Measurements from ENCODE around the gene ITSN1. TPM values are rescaled to one million over a fixed set of nuclear protein-coding genes. Genes with fewer than 3 reads are reported as not detected.

The ITSN1 gene
- total and polyA plus RNA-seq, 4 donors = 58.8 to 73.7 (median 63.4) TPM

DNA sequence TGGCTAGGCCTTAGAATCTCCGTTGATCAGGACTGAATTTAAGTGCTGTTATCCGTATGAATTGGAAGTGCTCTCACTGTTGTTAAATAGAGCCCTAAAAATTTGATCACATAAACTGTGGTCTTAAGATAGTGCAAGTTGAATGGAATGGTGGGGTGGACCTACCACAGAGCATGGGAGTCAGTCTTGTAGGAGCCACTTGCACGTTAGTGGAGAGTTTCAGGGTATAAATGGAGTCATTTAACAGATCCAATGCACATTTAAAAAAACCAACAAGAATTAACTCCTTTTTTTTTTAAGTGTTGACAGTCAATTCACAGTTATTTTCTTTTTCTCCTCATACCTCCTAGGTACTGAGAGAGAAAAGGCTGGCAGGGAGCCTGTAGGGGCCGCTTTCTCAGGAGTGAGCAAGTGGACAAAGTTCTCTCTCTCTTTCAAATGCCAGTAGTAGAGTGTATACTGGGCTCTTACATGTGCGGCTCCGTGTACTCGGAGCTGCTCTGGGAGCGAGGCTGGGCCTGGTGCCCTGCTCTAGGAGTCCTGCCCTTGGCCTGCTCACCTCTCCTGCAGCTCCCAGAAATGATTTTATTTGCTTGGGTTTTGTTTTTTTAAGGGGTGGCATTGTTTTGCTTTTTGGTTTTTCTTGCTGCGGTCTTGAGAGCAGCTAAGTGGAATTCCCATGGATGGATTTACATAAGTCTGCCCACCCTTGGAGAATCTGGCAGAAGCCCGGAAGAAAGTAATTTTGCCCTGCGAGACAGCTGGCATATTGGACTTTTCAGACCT is 182.0 kb downstream of the ITSN1 start:
- peak in 2 of 6 donors; percentile 62 to 69 for DNase-seq (ENCODE audit: low read depth in 4 of 6, low spot score in 6 of 6)
- Histone ChIP-seq H3K36me3 (ENCODE audit: control insufficient read depth, insufficient read depth, low read length) (peaks cover 11% of the 10 kb centered on the region), H3K27ac (ENCODE audit: low read depth, low read length) (peak overlapping the region; percentile 81), H3K4me1 (ENCODE audit: control insufficient read depth, insufficient read depth, low read length) (peaks cover 25% of the 10 kb centered on the region), H3K27me3 (ENCODE audit: control insufficient read depth, insufficient read depth, low read length) (no peaks in the 10 kb centered on the region), H3K4me3 (ENCODE audit: low read depth, low read length) (no peak overlapping the region), H3K9me3 (ENCODE audit: control insufficient read depth, insufficient read depth, low read length) (no peaks in the 10 kb centered on the region)
- WGBS (ENCODE audit: insufficient coverage) = 47% methylated on average over 10 of the region's 11 CpGs

DNA sequence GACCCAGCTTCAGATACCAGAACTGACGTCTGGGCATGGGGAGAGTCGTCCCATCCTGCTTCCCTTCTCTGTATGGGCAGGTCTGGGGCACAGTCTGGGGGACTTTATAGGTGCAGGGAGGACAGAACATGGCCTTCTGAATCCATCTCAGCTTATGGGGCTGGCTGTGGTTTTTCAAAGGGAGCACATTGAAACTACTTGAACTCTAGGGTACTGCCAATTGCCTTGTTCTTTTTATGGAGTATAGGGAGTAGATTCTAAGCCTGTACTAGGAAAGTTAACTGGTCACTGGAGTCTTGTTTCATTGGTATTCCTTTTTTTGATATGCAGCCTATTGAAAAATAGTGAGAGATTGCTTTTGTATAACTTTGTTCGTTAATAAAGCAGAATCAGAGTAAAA is 183.1 kb downstream of the ITSN1 start:
- 67% methylated on average over 2 of the region's 3 CpGs for WGBS (ENCODE audit: insufficient coverage)
- H3K9me3 ChIP-seq (ENCODE audit: control insufficient read depth, insufficient read depth, low read length) = no peaks in the 10 kb centered on the region

DNA sequence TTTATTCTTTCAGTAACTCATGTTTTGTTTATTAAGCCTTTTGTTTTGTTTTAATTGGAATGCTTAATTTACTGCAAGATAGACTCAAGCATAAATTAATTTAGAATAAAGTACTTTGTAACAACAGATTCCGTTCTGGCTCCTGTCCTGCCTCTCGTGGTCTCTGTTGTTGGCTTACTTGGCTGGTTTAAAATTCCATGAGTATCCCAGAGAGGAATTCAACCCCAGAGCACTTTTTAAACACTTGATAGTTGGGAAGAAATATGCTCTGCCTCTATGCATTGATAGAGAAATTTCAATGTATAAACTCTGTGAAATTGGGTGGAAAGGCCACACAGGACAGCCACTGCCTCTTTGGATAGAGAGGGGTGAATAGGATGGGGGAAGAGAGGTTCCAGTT is 183.6 kb downstream of the ITSN1 start:
- H3K9me3 ChIP-seq (ENCODE audit: control insufficient read depth, insufficient read depth, low read length) = no peaks in the 10 kb centered on the region
- peak in 1 of 6 donors; percentile 49 for DNase-seq (ENCODE audit: low read depth in 4 of 6, low spot score in 6 of 6)
- H3K27ac ChIP-seq (ENCODE audit: low read depth, low read length) = peak overlapping the region; percentile 81
- WGBS (ENCODE audit: insufficient coverage) = no CpG with 5 or more reads among the region's 2 CpGs
- H3K4me1 ChIP-seq (ENCODE audit: control insufficient read depth, insufficient read depth, low read length) = peaks cover 25% of the 10 kb centered on the region
- no peaks in the 10 kb centered on the region for H3K27me3 ChIP-seq (ENCODE audit: control insufficient read depth, insufficient read depth, low read length)
- H3K4me3 ChIP-seq (ENCODE audit: low read depth, low read length) = no peak overlapping the region
- H3K36me3 ChIP-seq (ENCODE audit: control insufficient read depth, insufficient read depth, low read length) = peaks cover 17% of the 10 kb centered on the region

More for the DNA sequence above, 183.1 kb downstream of the ITSN1 start:
- peaks cover 14% of the 10 kb centered on the region for H3K36me3 ChIP-seq (ENCODE audit: control insufficient read depth, insufficient read depth, low read length)
- H3K4me1 ChIP-seq (ENCODE audit: control insufficient read depth, insufficient read depth, low read length) = peaks cover 25% of the 10 kb centered on the region
- H3K27ac ChIP-seq (ENCODE audit: low read depth, low read length) = peak overlapping the region; percentile 81
- DNase-seq (ENCODE audit: low read depth in 4 of 6, low spot score in 6 of 6) = no peak
- H3K27me3 ChIP-seq (ENCODE audit: control insufficient read depth, insufficient read depth, low read length) = no peaks in the 10 kb centered on the region
- no peak overlapping the region for H3K4me3 ChIP-seq (ENCODE audit: low read depth, low read length)

DNA sequence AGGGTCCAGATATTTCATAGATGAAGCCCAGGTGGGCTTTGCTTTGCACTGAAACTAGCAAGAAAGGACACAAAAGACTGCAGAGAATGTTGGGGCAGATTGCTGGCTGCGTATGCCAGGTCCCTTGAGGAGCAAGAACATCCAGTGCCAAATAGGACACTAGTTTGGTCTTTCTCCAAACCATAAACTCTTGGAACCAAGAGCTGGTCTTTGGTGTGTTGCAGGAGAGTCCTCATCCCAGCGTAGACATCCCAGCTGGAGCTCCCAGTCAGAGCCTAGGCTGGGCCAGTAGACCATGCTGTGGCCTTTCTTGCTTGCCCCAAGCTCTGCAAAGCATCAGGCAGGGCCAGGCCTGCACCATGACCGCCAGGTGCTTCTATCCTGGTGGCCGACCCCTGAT is 185.8 kb downstream of the ITSN1 start:
- 88% methylated on average over 4 of the region's 4 CpGs for WGBS (ENCODE audit: insufficient coverage)
- peak in 1 of 6 donors; percentile 27 for DNase-seq (ENCODE audit: low read depth in 4 of 6, low spot score in 6 of 6)
- H3K4me3 ChIP-seq (ENCODE audit: low read depth, low read length) = no peak overlapping the region
- no peak overlapping the region for H3K27ac ChIP-seq (ENCODE audit: low read depth, low read length)
- H3K4me1 ChIP-seq (ENCODE audit: control insufficient read depth, insufficient read depth, low read length) = peaks cover 21% of the 10 kb centered on the region
- peaks cover 31% of the 10 kb centered on the region for H3K36me3 ChIP-seq (ENCODE audit: control insufficient read depth, insufficient read depth, low read length)
- H3K27me3 ChIP-seq (ENCODE audit: control insufficient read depth, insufficient read depth, low read length) = no peaks in the 10 kb centered on the region
- H3K9me3 ChIP-seq (ENCODE audit: control insufficient read depth, insufficient read depth, low read length) = no peaks in the 10 kb centered on the region

DNA sequence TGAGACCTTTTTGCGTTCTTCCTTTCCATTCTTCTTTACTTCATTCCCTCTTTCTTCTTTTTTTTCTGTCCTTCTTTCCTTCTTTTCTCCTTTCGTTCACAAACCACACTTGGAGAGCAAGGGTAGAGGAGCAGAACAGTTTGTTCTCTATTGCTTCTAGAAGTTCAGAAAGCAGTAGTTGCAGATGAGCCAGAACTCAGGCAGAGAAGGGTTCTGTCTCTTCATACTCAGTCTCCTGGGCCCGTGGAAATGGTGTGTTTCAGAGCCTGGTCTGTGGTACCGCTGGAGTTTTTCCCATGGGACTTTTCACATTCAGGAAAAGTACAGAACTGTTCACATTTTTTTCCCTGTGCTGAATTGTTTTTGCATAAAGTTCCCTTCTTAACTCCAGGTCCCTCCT is 186.3 kb downstream of the ITSN1 start:
- Histone ChIP-seq H3K27me3 (ENCODE audit: control insufficient read depth, insufficient read depth, low read length) (no peaks in the 10 kb centered on the region), H3K4me3 (ENCODE audit: low read depth, low read length) (no peak overlapping the region), H3K36me3 (ENCODE audit: control insufficient read depth, insufficient read depth, low read length) (peaks cover 34% of the 10 kb centered on the region), H3K27ac (ENCODE audit: low read depth, low read length) (no peak overlapping the region), H3K4me1 (ENCODE audit: control insufficient read depth, insufficient read depth, low read length) (peaks cover 19% of the 10 kb centered on the region), H3K9me3 (ENCODE audit: control insufficient read depth, insufficient read depth, low read length) (no peaks in the 10 kb centered on the region)
- DNase-seq (ENCODE audit: low read depth in 4 of 6, low spot score in 6 of 6) = no peak
- 83% methylated on average over 2 of the region's 4 CpGs for WGBS (ENCODE audit: insufficient coverage)

DNA sequence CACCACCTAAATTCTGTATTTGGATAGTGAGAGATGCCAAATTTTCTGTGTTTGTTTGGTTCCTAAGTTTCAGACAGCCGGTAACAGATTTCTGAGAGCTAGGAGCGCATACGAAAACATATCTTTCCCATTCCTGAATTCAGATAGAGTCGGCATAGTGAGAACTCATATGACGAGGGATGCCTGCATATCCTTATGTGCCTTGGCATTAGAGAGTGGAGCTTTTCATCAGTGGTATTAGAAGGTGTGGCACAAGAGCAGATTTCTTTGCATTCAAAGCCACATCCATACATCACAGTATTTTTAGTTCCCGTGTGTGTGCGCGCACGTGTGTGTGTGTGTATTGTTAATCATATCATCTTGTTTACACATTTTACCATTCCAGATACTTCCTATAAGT is 187.5 kb downstream of the ITSN1 start:
- no peak overlapping the region for H3K4me3 ChIP-seq (ENCODE audit: low read depth, low read length)
- WGBS (ENCODE audit: insufficient coverage) = 94% methylated on average over 3 of the region's 9 CpGs
- H3K36me3 ChIP-seq (ENCODE audit: control insufficient read depth, insufficient read depth, low read length) = peaks cover 37% of the 10 kb centered on the region
- no peaks in the 10 kb centered on the region for H3K27me3 ChIP-seq (ENCODE audit: control insufficient read depth, insufficient read depth, low read length)
- no peak overlapping the region for H3K27ac ChIP-seq (ENCODE audit: low read depth, low read length)
- no peaks in the 10 kb centered on the region for H3K9me3 ChIP-seq (ENCODE audit: control insufficient read depth, insufficient read depth, low read length)
- DNase-seq (ENCODE audit: low read depth in 4 of 6, low spot score in 6 of 6) = peak in 1 of 6 donors; percentile 64
- H3K4me1 ChIP-seq (ENCODE audit: control insufficient read depth, insufficient read depth, low read length) = peaks cover 12% of the 10 kb centered on the region

DNA sequence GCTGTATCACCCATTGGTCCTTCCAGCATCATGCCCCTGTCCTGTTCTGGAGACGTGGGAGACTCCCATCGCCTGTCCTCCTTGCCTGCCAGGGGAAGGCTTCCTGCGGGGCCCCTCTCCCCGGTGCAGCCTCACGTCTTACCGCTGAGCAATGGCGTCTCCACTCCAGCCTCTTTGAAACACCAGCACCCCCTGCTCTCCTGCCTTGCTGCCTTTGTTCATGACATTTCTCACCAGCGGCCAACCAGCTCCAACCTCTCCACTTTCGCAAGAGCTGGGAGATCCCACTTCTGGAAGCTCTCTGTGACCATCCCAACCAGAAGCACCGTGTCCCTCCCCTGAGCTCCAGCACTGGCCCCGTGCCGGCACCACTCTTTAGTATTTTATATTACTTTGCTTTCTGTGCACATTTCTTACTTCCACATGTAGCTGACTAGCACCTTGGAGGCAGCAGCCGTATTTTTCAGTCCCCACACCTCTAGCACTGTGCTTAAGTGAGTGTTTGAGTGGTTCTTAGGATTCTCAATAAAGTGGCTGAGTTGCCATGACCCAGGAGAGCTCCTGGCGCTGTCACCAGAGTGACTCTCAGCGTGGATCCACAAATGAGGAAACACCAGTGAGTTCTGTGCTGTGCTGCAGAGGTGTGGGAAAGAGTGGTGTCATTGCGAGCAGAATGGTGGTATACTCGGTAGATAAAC is 189.8 kb downstream of the ITSN1 start:
- Histone ChIP-seq H3K4me1 (ENCODE audit: control insufficient read depth, insufficient read depth, low read length) (peaks cover 6% of the 10 kb centered on the region), H3K36me3 (ENCODE audit: control insufficient read depth, insufficient read depth, low read length) (peaks cover 52% of the 10 kb centered on the region), H3K27ac (ENCODE audit: low read depth, low read length) (no peak overlapping the region), H3K4me3 (ENCODE audit: low read depth, low read length) (no peak overlapping the region), H3K27me3 (ENCODE audit: control insufficient read depth, insufficient read depth, low read length) (no peaks in the 10 kb centered on the region), H3K9me3 (ENCODE audit: control insufficient read depth, insufficient read depth, low read length) (no peaks in the 10 kb centered on the region)
- WGBS (ENCODE audit: insufficient coverage) = 83% methylated on average over 11 of the region's 17 CpGs
- no peak for DNase-seq (ENCODE audit: low read depth in 4 of 6, low spot score in 6 of 6)

DNA sequence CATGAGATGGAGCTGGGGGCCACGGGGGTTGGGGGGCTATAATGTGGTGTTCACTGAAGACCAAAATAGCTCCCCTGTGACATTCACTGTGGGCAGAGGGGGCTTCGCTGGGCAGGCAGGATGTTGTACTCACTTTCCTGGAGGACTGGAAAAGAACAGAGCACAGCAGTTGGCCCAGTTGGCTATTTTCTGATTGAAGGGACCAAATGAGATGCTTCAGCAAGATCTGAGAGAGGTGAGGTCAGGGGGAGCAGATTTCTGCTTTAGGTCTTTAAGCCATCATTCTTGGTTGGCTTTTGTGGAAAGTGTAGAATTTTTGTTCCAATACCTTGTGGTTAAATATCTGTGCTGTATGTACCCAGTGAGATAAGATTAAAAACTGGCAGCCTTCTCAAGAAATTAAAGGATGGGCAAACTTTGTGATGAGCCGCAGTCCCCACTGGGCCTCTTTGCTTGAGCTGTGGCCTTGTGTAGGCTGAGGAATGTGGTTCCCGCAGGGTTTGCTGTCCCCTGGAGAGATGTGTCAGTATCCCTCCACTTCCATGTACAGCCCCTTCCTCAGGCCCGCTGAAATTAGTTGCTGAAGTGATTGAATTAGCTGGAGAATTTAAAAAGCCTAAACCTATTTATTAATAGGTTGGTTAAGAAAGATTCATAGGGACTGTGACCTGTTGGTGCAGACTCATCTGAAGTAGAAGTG is 192.7 kb downstream of the ITSN1 start:
- Histone ChIP-seq H3K27ac (ENCODE audit: low read depth, low read length) (no peak overlapping the region), H3K4me1 (ENCODE audit: control insufficient read depth, insufficient read depth, low read length) (no peaks in the 10 kb centered on the region), H3K36me3 (ENCODE audit: control insufficient read depth, insufficient read depth, low read length) (peaks cover 51% of the 10 kb centered on the region), H3K27me3 (ENCODE audit: control insufficient read depth, insufficient read depth, low read length) (no peaks in the 10 kb centered on the region), H3K9me3 (ENCODE audit: control insufficient read depth, insufficient read depth, low read length) (no peaks in the 10 kb centered on the region), H3K4me3 (ENCODE audit: low read depth, low read length) (no peak overlapping the region)
- WGBS (ENCODE audit: insufficient coverage) = 96% methylated on average over 3 of the region's 5 CpGs
- DNase-seq (ENCODE audit: low read depth in 4 of 6, low spot score in 6 of 6) = no peak

DNA sequence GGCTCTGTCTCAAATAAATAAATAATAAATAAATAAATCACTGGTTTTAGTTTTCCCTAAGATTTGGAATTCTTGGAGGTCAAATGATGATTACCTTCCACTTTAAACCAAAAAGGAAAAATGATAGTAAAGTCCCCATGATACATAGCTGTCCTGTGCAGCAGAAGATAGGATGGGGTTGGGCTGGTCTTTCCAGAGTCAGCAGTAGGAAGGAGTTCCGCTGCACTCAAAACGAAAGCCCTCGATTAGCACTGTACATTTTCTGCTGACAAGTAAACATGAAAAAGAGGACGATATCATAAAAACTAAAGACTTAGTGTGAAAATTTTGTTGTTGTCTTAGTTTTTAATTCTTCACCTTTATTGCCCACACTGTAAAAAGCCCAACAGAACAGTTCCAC is 193.6 kb downstream of the ITSN1 start:
- 100% methylated on average over 2 of the region's 4 CpGs for whole genome bisulfite sequencing (ENCODE audit: insufficient coverage)
- no peak overlapping the region for H3K27ac ChIP-seq (ENCODE audit: low read depth, low read length)
- no peaks in the 10 kb centered on the region for H3K27me3 ChIP-seq (ENCODE audit: control insufficient read depth, insufficient read depth, low read length)
- no peak for DNase-seq (ENCODE audit: low read depth in 4 of 6, low spot score in 6 of 6)
- no peak overlapping the region for H3K4me3 ChIP-seq (ENCODE audit: low read depth, low read length)
- H3K4me1 ChIP-seq (ENCODE audit: control insufficient read depth, insufficient read depth, low read length) = no peaks in the 10 kb centered on the region
- H3K36me3 ChIP-seq (ENCODE audit: control insufficient read depth, insufficient read depth, low read length) = peaks cover 47% of the 10 kb centered on the region
- no peaks in the 10 kb centered on the region for H3K9me3 ChIP-seq (ENCODE audit: control insufficient read depth, insufficient read depth, low read length)

All from spinal cord (tissue), 10 donors.